AG09309 (cell line): ENCODE data around the gene VAV3.

ENCODE experiments used
- DNase-seq: peaks from one replicate; pipeline ENCODE4 v3.0.0-alpha.2; 2010; ENCODE audit warnings: low read depth
- H3K4me3 ChIP-seq: 2 replicates; pipeline ENCODE4 v1.5.1; 2011; ENCODE audit warnings: mild to moderate bottlenecking, low read depth, low read length, moderate library complexity; ENCODE audit not compliant: control insufficient read depth
- TF ChIP-seq, protein P1 (sequence below): IDR thresholded peaks from 2 replicates; pipeline ENCODE4 v1.5.1; 2011; ENCODE audit warnings: mild to moderate bottlenecking, low read depth, low read length, inconsistent platforms; ENCODE audit not compliant: insufficient read depth, control insufficient read depth; ENCODE audit errors: missing control alignments

VAV3 gene

DNA sequence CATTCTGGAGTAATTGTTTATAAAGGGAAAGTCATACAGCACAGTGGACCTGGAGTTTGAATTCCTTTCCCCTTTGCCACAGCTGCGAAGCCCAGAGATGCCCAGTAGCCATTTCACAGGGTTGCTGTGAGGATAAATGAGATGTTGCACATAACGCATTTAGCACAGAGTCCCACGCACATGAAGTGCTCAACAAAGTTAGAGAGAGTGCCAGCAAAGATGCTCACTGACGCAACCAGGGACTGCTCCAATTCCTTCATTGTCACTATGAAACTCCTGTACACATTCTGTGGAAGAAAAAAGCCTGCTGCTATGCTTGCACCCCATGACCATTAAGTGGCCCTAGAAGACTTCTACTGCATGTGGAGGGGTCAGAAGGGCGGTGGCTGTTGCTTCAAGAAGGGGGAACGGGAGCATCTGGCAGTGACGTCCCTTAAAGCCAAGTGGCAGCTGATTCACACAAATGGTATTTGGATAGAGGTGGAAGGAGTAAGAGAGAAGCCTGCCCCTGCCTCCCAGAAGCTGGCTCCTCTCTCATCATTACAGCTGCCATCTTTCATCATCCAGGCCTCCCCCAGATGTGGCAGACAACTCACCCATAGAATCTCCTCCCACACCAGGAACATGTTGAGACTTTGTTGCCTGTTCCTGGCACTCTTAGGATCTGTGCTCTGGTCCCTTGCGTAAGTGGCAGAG lies 26.5 kb upstream of the VAV3 start:
- no peak for DNase-seq
- H3K4me3 ChIP-seq, result no peak overlapping the region
- TF ChIP-seq, protein P1, sequence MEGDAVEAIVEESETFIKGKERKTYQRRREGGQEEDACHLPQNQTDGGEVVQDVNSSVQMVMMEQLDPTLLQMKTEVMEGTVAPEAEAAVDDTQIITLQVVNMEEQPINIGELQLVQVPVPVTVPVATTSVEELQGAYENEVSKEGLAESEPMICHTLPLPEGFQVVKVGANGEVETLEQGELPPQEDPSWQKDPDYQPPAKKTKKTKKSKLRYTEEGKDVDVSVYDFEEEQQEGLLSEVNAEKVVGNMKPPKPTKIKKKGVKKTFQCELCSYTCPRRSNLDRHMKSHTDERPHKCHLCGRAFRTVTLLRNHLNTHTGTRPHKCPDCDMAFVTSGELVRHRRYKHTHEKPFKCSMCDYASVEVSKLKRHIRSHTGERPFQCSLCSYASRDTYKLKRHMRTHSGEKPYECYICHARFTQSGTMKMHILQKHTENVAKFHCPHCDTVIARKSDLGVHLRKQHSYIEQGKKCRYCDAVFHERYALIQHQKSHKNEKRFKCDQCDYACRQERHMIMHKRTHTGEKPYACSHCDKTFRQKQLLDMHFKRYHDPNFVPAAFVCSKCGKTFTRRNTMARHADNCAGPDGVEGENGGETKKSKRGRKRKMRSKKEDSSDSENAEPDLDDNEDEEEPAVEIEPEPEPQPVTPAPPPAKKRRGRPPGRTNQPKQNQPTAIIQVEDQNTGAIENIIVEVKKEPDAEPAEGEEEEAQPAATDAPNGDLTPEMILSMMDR, result no peak

- no peak overlapping the region for H3K4me3 ChIP-seq
- TF ChIP-seq, protein P1, result no peak
- DNase-seq, result no peak
Observed at GRCh38 chr1:107990606-107991005, 25.6 kb upstream of the VAV3 start.

DNA sequence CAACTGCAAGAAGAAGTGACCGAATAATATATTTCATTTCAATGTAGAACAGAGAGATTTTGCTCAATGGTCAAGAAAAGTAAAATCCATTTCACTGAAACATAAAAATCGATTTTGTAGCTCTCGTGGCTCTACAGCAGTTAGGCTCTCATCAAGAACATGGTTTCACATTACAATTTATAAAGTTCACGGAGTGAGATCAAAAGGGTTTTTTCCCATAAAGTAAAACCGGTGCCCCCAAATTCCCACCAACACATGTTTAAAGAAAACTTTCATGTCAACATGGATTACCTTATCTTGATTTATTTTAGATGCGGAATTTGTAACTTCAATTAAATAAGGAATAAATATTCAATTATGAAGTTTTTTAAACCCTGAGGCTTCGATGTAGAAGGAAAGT lies 16.3 kb upstream of the VAV3 start:
- TF ChIP-seq, protein P1, result no peak
- H3K4me3 ChIP-seq, result no peak overlapping the region
- DNase-seq, result no peak

GRCh38 chr1:107979926-107980325 lies 14.9 kb upstream of the VAV3 start:
- TF ChIP-seq, protein P1, result no peak
- no peak for DNase-seq
- H3K4me3 ChIP-seq, result no peak overlapping the region

- no peak for DNase-seq
- TF ChIP-seq, protein P1, result no peak
- H3K4me3 ChIP-seq, result no peak overlapping the region
Observed at GRCh38 chr1:107979088-107979487, 14.1 kb upstream of the VAV3 start.

DNA sequence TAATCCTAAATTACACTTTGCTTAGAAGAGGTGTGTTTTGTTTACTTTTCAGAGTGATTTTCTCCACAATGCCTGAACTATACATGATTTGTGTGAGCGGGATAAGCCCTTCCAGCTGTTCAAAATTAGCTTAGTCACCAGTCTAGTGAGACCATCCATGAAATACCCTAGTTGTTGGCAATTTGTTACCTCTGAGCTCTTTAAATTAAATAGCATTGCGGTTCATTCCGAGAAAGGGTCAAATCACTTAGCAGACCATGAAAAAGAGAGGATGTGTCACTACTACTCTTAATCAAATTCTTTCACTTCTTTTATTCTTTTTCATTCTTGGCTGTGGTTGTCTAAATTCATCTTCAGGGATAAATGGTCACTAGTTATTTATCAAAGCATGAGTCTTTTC lies 11.9 kb upstream of the VAV3 start:
- TF ChIP-seq, protein P1, result no peak

DNA sequence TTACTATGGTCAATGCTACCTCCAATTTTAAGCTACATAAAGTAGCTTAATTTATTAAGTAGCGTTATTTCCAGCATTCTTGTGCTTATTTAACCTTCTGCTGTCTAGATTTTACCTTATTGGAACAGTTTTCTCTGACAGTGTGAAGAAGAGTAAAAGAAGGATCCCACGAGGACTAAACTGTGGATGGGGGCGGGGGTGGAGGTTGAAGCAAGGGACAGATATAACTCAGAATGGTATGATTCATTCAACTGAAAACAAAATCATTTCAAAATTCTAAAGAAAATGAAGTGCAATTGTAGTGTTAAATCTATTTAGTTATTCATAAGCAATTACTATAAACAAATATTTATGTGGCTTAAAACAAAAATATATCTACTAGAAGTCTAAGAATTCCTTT lies 11.5 kb upstream of the VAV3 start:
- TF ChIP-seq, protein P1, result no peak
- no peak overlapping the region for H3K4me3 ChIP-seq
- DNase-seq, result no peak

More for the DNA sequence above, 11.9 kb upstream of the VAV3 start:
- no peak overlapping the region for H3K4me3 ChIP-seq
- no peak for DNase-seq
